Lung microvascular endothelial cell (primary cell): ENCODE results near the gene BBLN. TPM values are rescaled to one million over a fixed set of nuclear protein-coding genes. Genes with fewer than 3 reads are reported as not detected.

Experiments used
- DNase-seq, 2 donors: peaks; one replicate each; pipeline versions ENCODE4 v3.0.0 to v3.0.0-alpha.2; 2010; ENCODE audit warnings: low read depth in 2 of 2
- total RNA-seq: library from RNA; depleted of rRNA; stranded (reverse); fragments of >200 nt; gene quantifications from 2 replicates; pipeline ENCODE4 v1.2.1, GENCODE V29; 2014

The BBLN gene
- total RNA-seq, 1 donor from 2014 or later: 48.2 TPM

DNA sequence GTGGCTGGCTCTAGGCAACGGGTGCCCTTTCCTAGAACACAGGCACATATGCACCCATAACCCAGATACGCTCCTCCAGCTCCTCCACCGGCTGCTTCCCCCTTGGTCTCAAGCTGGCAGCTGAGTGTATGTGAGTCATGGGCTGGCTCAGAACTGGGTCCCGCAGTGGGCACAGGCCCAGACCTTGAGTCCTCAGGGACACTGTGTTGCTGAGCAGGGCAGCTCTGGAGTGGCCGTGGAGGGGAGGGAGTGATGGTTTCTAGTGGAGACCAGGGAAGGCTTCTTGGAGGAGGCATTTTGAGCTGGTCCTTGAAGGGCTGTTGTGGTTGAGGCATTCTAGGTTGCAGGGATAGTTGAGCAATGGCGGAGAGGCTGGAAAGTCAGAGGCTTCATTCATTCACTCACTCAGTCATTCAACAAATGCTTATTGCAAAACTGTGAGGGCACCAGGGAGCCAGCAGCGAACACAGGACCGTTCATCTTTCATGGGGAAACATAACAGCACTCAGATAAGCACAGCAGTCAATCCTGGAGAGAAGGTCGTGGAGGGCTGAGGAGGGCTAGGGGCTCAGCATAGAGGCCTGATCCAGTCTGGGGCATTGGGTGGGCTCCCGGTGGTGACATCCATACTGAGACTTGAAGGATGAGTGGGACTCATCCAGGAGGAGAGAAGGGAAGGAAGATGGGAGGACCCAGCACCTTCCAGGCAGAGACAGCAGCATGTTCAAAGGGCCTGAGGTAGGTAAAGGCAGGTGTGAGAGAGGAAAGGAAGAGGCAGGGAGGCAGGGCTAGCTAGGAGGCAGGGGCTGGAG, 2.4 kb downstream of the BBLN start:
- no peak for DNase-seq

DNA sequence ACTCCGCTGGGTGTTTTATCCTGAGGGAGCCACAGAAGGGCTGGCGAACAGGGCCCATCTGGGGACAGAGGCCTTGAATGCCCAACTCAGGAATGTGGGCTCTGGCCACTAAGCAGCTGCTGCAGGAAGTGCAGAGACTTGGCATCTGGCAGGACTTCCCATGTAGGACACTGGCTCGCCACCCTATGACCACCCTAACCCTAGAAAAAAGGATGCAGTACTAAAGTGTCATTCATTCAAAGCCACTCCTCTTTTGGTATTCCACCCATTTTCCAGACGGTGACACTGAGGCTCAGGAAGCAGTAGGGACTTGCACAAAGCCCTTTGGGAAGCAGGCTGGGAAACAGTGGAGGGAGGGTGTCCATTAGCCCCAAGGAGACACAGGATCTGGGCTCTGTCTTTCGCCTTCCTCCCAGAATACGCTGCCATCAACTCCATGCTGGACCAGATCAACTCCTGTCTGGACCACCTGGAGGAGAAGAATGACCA, 3.0 kb downstream of the BBLN start:
- DNase-seq: no peak

DNA sequence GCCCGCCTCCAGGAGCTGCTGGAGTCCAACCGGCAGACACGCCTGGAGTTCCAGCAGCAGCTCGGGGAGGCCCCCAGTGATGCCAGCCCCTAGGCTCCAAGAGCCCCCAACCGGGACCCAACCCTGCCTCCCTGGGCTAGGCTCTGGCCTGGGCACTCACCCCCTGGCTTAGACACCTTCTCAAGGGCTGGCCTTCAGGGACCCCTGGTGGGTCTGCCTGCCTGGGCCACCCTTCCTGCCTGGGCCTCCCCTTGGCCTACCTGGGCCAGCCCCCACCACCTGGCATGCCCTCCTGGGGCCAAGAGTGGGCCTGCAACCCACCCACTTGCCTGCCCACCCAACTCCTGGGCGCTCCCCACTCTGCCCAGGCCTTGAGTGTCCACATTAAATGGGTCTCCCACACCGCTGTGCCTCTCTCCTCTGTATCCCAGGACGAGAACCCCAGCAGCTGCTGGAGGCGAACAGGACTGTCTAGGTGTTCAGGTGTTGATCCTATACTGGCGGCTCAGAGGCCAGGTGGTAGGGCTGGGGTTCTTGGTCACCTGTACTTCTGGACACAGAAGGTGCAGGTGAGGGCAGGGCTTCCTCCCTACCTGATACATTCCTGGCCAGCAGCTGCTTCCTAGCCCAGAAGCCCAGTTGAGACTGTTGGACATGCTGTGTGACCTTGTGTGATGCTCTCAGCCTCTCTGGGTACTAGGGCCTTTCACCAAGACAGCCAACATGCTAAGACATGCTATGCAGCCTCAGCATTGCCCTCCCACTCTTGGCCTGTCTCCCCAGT, 3.6 kb downstream of the BBLN start:
- no peak for DNase-seq

DNA sequence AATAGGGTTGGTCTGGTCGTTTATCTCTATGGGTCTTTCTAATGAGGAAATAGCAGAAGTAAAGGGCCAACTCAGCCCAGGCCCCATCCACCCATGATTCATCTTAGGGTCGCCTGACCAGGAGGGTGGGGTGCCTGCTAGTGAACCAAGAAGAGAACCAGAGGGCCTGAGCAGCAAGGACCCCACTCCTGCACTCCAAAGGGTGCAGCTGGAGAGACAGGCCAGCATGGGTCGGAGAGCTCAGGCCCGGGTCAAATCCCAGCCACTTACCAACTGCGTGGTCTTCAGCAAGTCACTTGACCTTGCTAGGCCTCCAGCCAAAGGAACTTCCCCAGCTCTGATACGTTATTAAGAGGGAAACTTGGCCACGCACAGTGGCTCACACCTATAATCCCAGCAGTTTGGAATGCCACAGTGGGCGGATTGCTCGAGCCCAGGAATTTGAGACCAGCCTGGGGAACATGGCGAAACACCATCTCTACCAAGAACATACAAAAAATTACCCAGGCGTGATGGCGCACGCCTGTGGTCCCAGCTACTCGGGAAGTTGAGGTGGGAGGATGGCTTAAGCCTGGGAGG, 4.3 kb downstream of the BBLN start:
- no peak for DNase-seq

GRCh38 chr9:128166169-128166568, 6.1 kb downstream of the BBLN start:
- no peak for DNase-seq

- DNase-seq: no peak
Observed at GRCh38 chr9:128167209-128167608, 7.1 kb downstream of the BBLN start.

- no peak for DNase-seq
Observed at GRCh38 chr9:128168731-128169308, 8.8 kb downstream of the BBLN start.

GRCh38 chr9:128169492-128169891, 9.4 kb downstream of the BBLN start:
- DNase-seq: no peak

DNA sequence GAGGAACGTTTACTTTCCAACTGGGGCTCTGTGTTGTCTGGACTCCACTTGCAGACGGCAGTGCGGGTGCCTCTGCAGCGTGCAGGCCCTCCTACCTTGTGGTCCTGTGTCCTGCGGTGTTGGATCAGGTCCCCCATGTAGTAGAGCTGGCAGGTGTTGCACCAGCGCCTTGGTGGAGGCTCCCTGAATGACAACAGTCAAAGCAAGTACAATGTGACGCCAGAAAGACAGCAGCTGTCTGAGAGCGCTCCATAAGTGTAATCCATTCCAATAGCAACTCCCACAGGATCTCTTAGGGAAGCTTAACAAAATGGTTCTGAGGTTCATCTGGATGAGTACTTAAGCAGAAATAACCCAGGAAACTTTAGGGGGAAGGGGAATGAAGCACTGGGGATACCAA, 9.9 kb downstream of the BBLN start:
- DNase-seq: no peak

GRCh38 chr9:128174062-128174461, 14.0 kb downstream of the BBLN start:
- DNase-seq: no peak

- DNase-seq: peak in 1 of 2 donors; percentile 63
Observed at GRCh38 chr9:128175102-128175563, 15.1 kb downstream of the BBLN start.

- no peak for DNase-seq
Observed at GRCh38 chr9:128175726-128176125, 15.7 kb downstream of the BBLN start.

GRCh38 chr9:128178806-128179431, 18.9 kb downstream of the BBLN start:
- no peak for DNase-seq

DNA sequence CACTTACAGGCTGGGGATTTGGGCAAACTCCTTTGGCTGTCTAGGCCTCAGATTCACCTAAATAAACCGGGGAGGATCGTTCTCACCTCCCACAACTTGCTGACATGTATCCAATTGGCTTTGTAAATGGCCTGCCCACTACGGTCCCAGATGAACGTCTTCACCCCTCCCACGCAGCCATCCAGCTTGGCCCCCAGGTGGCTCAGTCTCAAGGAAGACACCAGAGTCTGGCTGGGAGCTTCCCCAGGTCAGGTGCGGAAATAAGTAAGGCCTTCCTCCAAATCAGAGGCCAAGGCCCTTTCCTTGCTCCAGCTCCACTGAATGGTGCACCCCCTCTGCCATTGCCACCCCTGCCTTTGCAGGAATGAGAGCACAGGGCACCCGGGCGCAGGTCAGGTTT, 19.9 kb downstream of the BBLN start:
- DNase-seq: no peak

DNA sequence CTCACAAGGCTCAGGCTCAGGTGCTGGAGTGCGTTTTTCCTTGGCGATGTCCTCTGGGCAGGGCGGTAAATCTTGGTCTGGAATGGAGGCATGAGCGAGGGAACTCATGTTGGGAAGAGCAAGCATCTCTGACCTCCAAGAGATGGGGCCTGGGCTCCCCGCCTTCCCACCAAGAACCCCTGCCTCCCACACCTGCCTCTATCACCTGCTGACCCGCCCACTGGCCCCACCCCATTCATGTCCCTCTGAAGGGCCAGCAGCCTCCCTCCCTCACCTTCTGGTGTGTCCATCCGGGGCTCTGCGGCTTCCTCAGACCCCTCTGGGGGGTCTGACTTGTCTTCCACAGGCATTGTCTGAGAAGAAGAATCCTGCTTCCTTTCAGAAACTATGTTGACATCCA, 20.4 kb downstream of the BBLN start:
- DNase-seq: no peak

DNA sequence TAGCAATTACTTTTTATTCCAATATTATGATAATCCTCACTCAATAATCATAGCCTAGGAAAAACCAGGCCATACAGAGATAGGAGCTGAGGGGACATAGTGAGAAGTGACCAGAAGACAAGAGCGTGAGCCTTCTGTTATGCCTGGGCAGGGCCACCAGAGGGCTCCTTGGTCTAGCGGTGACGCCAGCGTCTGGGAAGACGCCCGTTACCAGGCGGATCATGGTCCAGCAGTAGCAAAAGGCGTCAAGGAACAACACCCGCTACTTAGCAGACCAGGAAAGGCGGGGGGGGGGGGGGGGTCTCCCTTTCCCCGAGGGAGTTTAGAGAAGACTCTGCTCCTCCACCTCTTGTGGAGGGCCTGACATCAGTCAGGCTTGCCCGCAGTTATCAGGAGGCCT, 21.4 kb downstream of the BBLN start:
- DNase-seq: peak; percentile 15 to 63

DNA sequence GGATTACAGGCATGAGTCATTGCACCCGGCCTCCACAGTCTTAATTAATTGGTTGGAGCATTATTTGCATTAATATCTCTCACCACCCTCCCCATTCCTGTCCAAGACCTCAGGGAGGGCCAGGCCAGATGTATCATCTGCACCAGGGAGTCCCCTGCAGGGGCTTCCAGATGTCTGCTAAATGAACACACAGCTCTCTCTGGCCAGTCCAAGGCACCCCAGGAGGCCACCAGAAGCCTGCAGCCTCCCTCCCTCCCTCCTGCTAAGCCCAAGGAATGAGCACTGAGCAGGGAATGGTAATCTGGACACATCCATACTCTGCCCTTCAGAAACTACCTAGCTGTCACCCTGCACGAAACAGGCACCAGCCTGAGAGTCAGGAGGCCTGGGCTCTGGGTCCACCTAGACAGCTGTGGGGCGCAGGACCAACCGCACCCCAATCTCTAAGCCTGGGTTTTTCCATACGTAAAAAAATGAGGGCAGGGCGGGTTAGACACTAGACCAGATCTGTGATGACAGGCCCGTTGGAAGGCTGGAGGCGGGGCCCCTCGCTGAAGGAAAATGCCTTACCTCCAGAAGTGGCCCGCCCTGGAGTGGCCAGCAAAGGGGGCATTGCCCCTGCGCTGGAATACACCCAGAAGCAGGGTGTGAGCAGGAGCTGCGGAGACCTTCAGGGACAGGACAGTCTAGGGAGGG, 23.0 kb downstream of the BBLN start:
- no peak for DNase-seq

DNA sequence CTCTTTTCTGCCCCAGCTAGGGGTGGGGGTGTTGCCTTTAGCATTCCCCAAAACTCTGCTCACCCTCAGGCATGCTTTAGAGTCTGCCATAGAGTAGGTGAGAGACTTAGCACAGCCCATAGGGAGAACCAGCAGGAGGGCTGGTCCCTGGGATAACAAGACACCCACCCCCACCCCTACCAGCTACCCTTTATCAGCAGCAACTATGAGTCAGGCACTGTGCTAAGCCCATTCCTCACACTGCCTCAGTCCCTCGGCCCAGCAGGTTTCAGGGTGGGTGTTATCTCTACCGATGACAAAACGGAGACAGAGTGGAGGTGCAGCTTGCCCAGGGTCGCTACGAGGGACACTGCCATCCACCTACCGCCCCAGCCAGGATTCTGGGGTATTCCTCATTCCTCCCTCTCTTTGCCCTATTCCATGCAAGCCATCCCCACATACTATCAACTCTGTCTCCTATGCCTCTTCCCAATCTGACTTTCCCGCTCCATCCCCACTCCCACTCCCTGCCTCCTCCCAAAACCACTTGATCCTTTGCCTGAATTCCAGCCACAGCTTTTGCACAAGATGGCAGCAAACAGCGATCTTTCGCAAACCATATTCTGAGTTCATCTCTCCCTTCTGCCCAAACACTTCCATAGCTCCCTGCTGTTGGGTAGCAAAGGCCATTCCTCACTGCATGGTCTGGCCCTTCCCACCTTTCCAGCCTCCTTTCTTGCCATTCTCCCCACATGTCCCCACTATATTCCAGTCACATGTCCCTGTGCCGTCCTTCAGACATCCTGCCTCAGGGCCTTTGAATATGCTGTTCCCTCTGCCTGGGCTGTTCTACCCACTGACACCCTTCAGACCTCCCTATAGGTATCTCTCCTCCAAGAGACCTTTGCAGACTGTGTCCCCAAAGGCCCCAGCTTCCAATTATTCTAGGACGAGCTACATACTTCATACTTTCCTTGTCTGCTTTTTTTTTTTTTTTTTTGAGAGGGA, 26.2 kb downstream of the BBLN start:
- no peak for DNase-seq

DNA sequence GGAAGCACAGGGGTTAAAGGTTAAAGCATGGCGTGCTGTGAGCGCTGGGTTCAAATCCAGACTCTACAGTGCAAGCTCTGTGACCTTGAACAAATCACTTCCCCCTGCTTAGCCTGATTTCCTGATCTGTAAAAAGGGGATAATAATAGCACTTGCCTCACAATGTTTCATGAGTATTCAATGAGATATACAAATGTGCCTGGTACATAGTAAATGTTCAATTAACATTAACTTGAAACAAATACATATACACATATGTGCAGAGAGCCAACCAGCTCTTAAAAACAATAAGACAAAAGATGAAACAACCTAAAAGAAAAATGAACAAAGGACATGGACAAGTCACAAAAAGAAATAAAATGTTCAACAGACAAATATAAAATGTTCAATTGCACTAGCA, 27.3 kb downstream of the BBLN start:
- DNase-seq: no peak

GRCh38 chr9:128188209-128188608, 28.1 kb downstream of the BBLN start:
- DNase-seq: no peak
